WERI-Rb-1 (cell line): ENCODE measurements around the gene CHCHD6.

ENCODE experiments used
- DNase-seq: peaks from one replicate; pipeline ENCODE4 v3.0.0-alpha.2; 2020
- H3K27ac ChIP-seq: fragments of 250-450 bp; sonication (Bioruptor Pico); 2 replicates; pipeline ENCODE4 v1.5.1; 2020; ENCODE audit warnings: mild to moderate bottlenecking, moderate library complexity
- H3K27me3 ChIP-seq: fragments of 250-450 bp; sonication (Bioruptor Pico); 2 replicates; pipeline ENCODE4 v1.5.1; 2021; ENCODE audit warnings: mild to moderate bottlenecking, low read depth, moderate library complexity; ENCODE audit not compliant: insufficient read depth, severe bottlenecking
- H3K36me3 ChIP-seq: fragments of 250-450 bp; sonication (Bioruptor Pico); 2 replicates; pipeline ENCODE4 v1.5.1; 2020; ENCODE audit warnings: mild to moderate bottlenecking, moderate library complexity
- H3K4me3 ChIP-seq: 2 replicates; pipeline ENCODE4 v1.5.1; 2011; ENCODE audit warnings: low read depth, mild to moderate bottlenecking, control low read depth, low read length
- H3K9me3 ChIP-seq: fragments of 250-450 bp; sonication (Bioruptor Pico); 2 replicates; pipeline ENCODE4 v1.5.1; 2021; ENCODE audit warnings: mild to moderate bottlenecking, moderate library complexity; ENCODE audit not compliant: severe bottlenecking
- TF ChIP-seq, protein P1 (sequence below): IDR thresholded peaks from 2 replicates; pipeline ENCODE4 v1.5.1; 2011; ENCODE audit warnings: low read depth, mild to moderate bottlenecking, control low read depth, inconsistent platforms, low read length

CHCHD6 gene

DNA sequence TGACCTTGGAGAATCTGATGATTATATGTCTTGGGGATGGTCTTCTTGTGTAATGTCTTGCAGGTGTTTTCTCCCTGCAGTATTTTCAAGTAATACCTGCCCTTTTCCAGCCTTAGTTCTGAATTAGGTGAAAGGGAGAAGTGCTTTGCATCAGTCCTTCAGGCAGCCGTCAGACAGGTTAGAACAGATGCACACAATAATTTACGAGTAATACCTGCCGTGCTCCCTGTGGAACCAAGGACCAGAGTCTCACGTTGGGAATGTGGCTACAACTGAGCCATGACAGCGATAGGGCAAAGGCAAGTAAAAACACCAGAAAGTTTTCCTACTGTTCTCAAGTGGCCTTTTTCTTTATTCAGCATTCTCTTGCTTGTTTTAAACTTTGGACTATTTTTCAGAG is 69.1 kb downstream of the CHCHD6 start:
- Histone ChIP-seq H3K9me3 (no peaks in the 10 kb centered on the region), H3K4me3 (no peak overlapping the region), H3K36me3 (no peaks in the 10 kb centered on the region), H3K27me3 (no peaks in the 10 kb centered on the region), H3K27ac (no peak overlapping the region)
- no peak for DNase-seq
- TF ChIP-seq, protein P1, sequence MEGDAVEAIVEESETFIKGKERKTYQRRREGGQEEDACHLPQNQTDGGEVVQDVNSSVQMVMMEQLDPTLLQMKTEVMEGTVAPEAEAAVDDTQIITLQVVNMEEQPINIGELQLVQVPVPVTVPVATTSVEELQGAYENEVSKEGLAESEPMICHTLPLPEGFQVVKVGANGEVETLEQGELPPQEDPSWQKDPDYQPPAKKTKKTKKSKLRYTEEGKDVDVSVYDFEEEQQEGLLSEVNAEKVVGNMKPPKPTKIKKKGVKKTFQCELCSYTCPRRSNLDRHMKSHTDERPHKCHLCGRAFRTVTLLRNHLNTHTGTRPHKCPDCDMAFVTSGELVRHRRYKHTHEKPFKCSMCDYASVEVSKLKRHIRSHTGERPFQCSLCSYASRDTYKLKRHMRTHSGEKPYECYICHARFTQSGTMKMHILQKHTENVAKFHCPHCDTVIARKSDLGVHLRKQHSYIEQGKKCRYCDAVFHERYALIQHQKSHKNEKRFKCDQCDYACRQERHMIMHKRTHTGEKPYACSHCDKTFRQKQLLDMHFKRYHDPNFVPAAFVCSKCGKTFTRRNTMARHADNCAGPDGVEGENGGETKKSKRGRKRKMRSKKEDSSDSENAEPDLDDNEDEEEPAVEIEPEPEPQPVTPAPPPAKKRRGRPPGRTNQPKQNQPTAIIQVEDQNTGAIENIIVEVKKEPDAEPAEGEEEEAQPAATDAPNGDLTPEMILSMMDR: no peak

DNA sequence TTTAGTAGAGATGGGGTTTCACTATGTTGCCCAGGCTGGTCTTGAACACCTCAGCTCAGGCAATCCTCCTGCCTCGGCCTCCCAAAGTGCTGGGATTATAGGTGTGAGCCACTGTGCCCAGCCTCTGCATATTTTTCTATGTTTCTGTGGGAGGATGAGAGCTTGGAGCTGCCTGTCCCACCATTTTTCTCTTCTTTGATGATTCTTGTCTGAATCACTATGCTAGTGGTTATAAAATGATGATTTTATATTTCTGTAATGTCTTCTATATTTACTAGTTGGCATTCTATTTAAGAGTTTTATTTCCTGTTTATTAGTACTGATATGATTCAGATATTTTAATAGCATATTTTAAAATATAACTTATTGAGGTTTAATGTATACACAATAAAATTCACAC is 69.7 kb downstream of the CHCHD6 start:
- TF ChIP-seq, protein P1: no peak
- Histone ChIP-seq H3K4me3 (no peak overlapping the region), H3K36me3 (no peaks in the 10 kb centered on the region), H3K27me3 (no peaks in the 10 kb centered on the region), H3K9me3 (no peaks in the 10 kb centered on the region), H3K27ac (no peak overlapping the region)
- DNase-seq: no peak

- Histone ChIP-seq H3K9me3 (no peaks in the 10 kb centered on the region), H3K36me3 (no peaks in the 10 kb centered on the region), H3K4me3 (no peak overlapping the region), H3K27me3 (no peaks in the 10 kb centered on the region), H3K27ac (no peak overlapping the region)
- DNase-seq: no peak
- TF ChIP-seq, protein P1: no peak
These were observed 73.3 kb downstream of the CHCHD6 start for GRCh38 chr3:126777366-126777765.

DNA sequence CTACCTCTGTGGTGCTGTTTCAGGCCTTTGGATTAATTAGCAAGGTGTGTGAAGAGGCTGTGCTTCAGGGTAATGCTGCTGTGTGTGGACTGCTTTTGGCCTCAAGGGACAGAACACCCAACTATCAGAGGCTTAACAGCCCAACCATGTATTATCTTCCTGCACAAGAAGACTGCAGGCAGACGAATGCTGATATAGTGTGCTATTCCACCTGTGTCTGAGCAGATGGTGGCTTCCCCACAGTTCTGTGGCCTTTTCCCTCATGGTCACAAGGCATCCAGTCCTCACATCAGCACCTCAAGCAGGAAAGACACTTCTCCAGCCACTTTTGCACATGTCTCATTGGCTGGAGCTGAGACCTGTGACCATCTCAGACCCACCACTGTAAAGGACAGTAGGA is 76.6 kb downstream of the CHCHD6 start:
- no peaks in the 10 kb centered on the region for H3K27me3 ChIP-seq
- no peaks in the 10 kb centered on the region for H3K9me3 ChIP-seq
- H3K36me3 ChIP-seq: no peaks in the 10 kb centered on the region
- TF ChIP-seq, protein P1: no peak
- no peak overlapping the region for H3K27ac ChIP-seq
- no peak overlapping the region for H3K4me3 ChIP-seq
- no peak for DNase-seq

- Histone ChIP-seq H3K4me3 (no peak overlapping the region), H3K27me3 (no peaks in the 10 kb centered on the region), H3K36me3 (no peaks in the 10 kb centered on the region), H3K9me3 (no peaks in the 10 kb centered on the region), H3K27ac (no peak overlapping the region)
- TF ChIP-seq, protein P1: no peak
- no peak for DNase-seq
These were observed 77.4 kb downstream of the CHCHD6 start for GRCh38 chr3:126781406-126781805.

GRCh38 chr3:126781889-126782491 is 78.0 kb downstream of the CHCHD6 start:
- Histone ChIP-seq H3K9me3 (no peaks in the 10 kb centered on the region), H3K27me3 (no peaks in the 10 kb centered on the region), H3K4me3 (no peak overlapping the region), H3K36me3 (no peaks in the 10 kb centered on the region), H3K27ac (no peak overlapping the region)
- no peak for DNase-seq
- TF ChIP-seq, protein P1: no peak
